Neural progenitor cell (in vitro differentiated cells): ENCODE data around the gene CNTN1. TPM values are rescaled to one million over a fixed set of nuclear protein-coding genes. Genes with fewer than 3 reads are reported as not detected.

Source experiments
- DNase-seq: peaks from one replicate; pipeline ENCODE4 v3.0.0-alpha.2; 2016; ENCODE audit warnings: low spot score
- H2AFZ ChIP-seq: fragments of 200-600 bp; sonication (generic); replicated peaks from 2 replicates; pipeline ENCODE4 v1.6.1; 2016; ENCODE audit warnings: antibody characterized with exemption
- H3F3A ChIP-seq: fragments of 200-600 bp; sonication (generic); 2 replicates; pipeline ENCODE4 v1.6.1; 2016; ENCODE audit warnings: antibody characterized with exemption, low read depth
- H3K27ac ChIP-seq: fragments of 200-600 bp; sonication (generic); 2 replicates; pipeline ENCODE4 v1.5.1; 2016; ENCODE audit warnings: mild to moderate bottlenecking
- H3K27me3 ChIP-seq: fragments of 200-600 bp; sonication (generic); 2 replicates; pipeline ENCODE4 v1.6.1; 2016; ENCODE audit warnings: mild to moderate bottlenecking, moderate library complexity
- H3K36me3 ChIP-seq: fragments of 200-600 bp; sonication (generic); 2 replicates; pipeline ENCODE4 v1.5.1; 2016
- H3K4me1 ChIP-seq: fragments of 200-600 bp; sonication (generic); 2 replicates; pipeline ENCODE4 v1.6.1; 2016; ENCODE audit warnings: mixed run types
- H3K4me2 ChIP-seq: fragments of 200-600 bp; sonication (generic); 2 replicates; pipeline ENCODE4 v1.6.1; 2016
- H3K4me3 ChIP-seq: fragments of 200-600 bp; sonication (generic); 2 replicates; pipeline ENCODE4 v1.5.1; 2016
- H3K79me2 ChIP-seq: fragments of 200-600 bp; sonication (generic); 2 replicates; pipeline ENCODE4 v1.6.1; 2016; ENCODE audit warnings: low read depth
- H3K9ac ChIP-seq: fragments of 200-600 bp; sonication (generic); 2 replicates; pipeline ENCODE4 v1.6.1; 2016
- H3K9me3 ChIP-seq: fragments of 200-600 bp; sonication (generic); 2 replicates; pipeline ENCODE4 v1.5.1; 2016; ENCODE audit warnings: low read depth
- H4K20me1 ChIP-seq: fragments of 200-600 bp; sonication (generic); 2 replicates; pipeline ENCODE4 v1.6.1; 2016; ENCODE audit warnings: low read depth
- H3K27ac Mint-ChIP-seq: 3 replicates; pipeline ENCODE4 v1.8.0; 2021; ENCODE audit warnings: mixed read lengths
- H3K27me3 Mint-ChIP-seq: 2 replicates; pipeline ENCODE4 v1.8.0; 2022; ENCODE audit warnings: low read depth, mild to moderate bottlenecking, inconsistent platforms, moderate library complexity, mixed read lengths; ENCODE audit not compliant: insufficient read depth
- H3K36me3 Mint-ChIP-seq: 3 replicates; pipeline ENCODE4 v1.8.0; 2021; ENCODE audit warnings: mixed read lengths
- H3K4me1 Mint-ChIP-seq: 3 replicates; pipeline ENCODE4 v1.8.0; 2021; ENCODE audit warnings: mixed read lengths
- H3K4me3 Mint-ChIP-seq: 3 replicates; pipeline ENCODE4 v1.8.0; 2021; ENCODE audit warnings: mild to moderate bottlenecking, moderate library complexity, mixed read lengths
- H3K9me3 Mint-ChIP-seq: 3 replicates; pipeline ENCODE4 v1.8.0; 2020; ENCODE audit warnings: mixed read lengths
- CTCF ChIP-seq: fragments of 200-600 bp; sonication (generic); IDR thresholded peaks from 2 replicates; pipeline ENCODE4 v1.5.1; 2017; ENCODE audit warnings: antibody characterized with exemption, mild to moderate bottlenecking
- EZH2 ChIP-seq: fragments of 200-600 bp; sonication (generic); IDR thresholded peaks from 2 replicates; pipeline ENCODE4 v1.6.1; 2017; ENCODE audit warnings: antibody characterized with exemption, mild to moderate bottlenecking, moderate library complexity
- EZH2phosphoT487 ChIP-seq: fragments of 200-600 bp; sonication (generic); IDR thresholded peaks from 2 replicates; pipeline ENCODE4 v1.6.1; 2017; ENCODE audit warnings: antibody characterized with exemption
- total RNA-seq: library from RNA; depleted of rRNA; stranded (reverse); fragments of >200 nt; gene quantifications from 2 replicates; pipeline ENCODE4 v1.2.3, GENCODE V29; 2015; ENCODE audit warnings: low replicate concordance

The CNTN1 gene
- total RNA-seq, 1 donor from 2014 or later: 0.17 TPM

GRCh38 chr12:40802656-40803055 lies 110.4 kb downstream of the CNTN1 start:
- Histone ChIP-seq H3K9me3 (no peaks in the 10 kb centered on the region), H3K27me3 (no peaks in the 10 kb centered on the region), H3K4me2 (no peak overlapping the region), H2AFZ (no peak overlapping the region), H3K36me3 (no peaks in the 10 kb centered on the region), H3K9ac (no peak overlapping the region), H3F3A (no peaks in the 10 kb centered on the region), H3K79me2 (no peaks in the 10 kb centered on the region), H3K4me1 (no peaks in the 10 kb centered on the region), H4K20me1 (no peaks in the 10 kb centered on the region), H3K27ac (no peak overlapping the region), H3K4me3 (no peak overlapping the region)
- Mint-ChIP-seq H3K27ac (no peak overlapping the region), H3K27me3 (no peaks in the 10 kb centered on the region), H3K36me3 (no peaks in the 10 kb centered on the region), H3K4me3 (no peak overlapping the region), H3K9me3 (no peaks in the 10 kb centered on the region), H3K4me1 (no peaks in the 10 kb centered on the region)
- no peak for DNase-seq
- TF ChIP-seq EZH2phosphoT487 (no peak), CTCF (no peak), EZH2 (no peak)

- no peak overlapping the region for H3K9ac ChIP-seq
- no peaks in the 10 kb centered on the region for H3K36me3 ChIP-seq
- H3K9me3 ChIP-seq: no peaks in the 10 kb centered on the region
- TF ChIP-seq CTCF: no peak
- Mint-ChIP-seq H3K9me3 (no peaks in the 10 kb centered on the region), H3K4me1 (peaks cover 6% of the 10 kb centered on the region), H3K36me3 (no peaks in the 10 kb centered on the region), H3K4me3 (no peak overlapping the region), H3K27me3 (no peaks in the 10 kb centered on the region), H3K27ac (peak overlapping the region; percentile 46)
- DNase-seq: peak; percentile 86
- H4K20me1 ChIP-seq: no peaks in the 10 kb centered on the region
- peaks cover 12% of the 10 kb centered on the region for H3K4me1 ChIP-seq
- no peak overlapping the region for H3K27ac ChIP-seq
- H3F3A ChIP-seq: no peaks in the 10 kb centered on the region
- H3K79me2 ChIP-seq: no peaks in the 10 kb centered on the region
- H3K4me2 ChIP-seq: peak overlapping the region; percentile 14
- peak overlapping the region; percentile 93 for H2AFZ ChIP-seq
- H3K27me3 ChIP-seq: no peaks in the 10 kb centered on the region
- H3K4me3 ChIP-seq: no peak overlapping the region
Measured at GRCh38 chr12:40819436-40820108, 127.3 kb downstream of the CNTN1 start.

- H3F3A ChIP-seq: no peaks in the 10 kb centered on the region
- no peak for TF ChIP-seq EZH2phosphoT487
- no peak for TF ChIP-seq EZH2
- no peak for TF ChIP-seq CTCF
- H4K20me1 ChIP-seq: no peaks in the 10 kb centered on the region
- no peaks in the 10 kb centered on the region for H3K36me3 Mint-ChIP-seq
- no peak overlapping the region for H3K4me3 ChIP-seq
- no peak overlapping the region for H3K27ac Mint-ChIP-seq
- H3K27me3 ChIP-seq: no peaks in the 10 kb centered on the region
- H3K36me3 ChIP-seq: no peaks in the 10 kb centered on the region
- peaks cover 6% of the 10 kb centered on the region for H3K4me1 Mint-ChIP-seq
- H3K27ac ChIP-seq: no peak overlapping the region
- no peaks in the 10 kb centered on the region for H3K79me2 ChIP-seq
- no peaks in the 10 kb centered on the region for H3K9me3 ChIP-seq
- H3K27me3 Mint-ChIP-seq: no peaks in the 10 kb centered on the region
- H3K4me2 ChIP-seq: no peak overlapping the region
- peaks cover 12% of the 10 kb centered on the region for H3K4me1 ChIP-seq
- DNase-seq: no peak
- no peak overlapping the region for H3K9ac ChIP-seq
- H3K9me3 Mint-ChIP-seq: no peaks in the 10 kb centered on the region
- no peak overlapping the region for H2AFZ ChIP-seq
- no peak overlapping the region for H3K4me3 Mint-ChIP-seq
Measured at GRCh38 chr12:40820794-40821484, 128.7 kb downstream of the CNTN1 start.
